Skeletal muscle tissue (tissue), 4 donors: Measurements from ENCODE around the gene KIN. TPM values are rescaled to one million over a fixed set of nuclear protein-coding genes. Genes with fewer than 3 reads are reported as not detected.

Experiments used
- H3K27ac ChIP-seq: one replicate; pipeline ENCODE4 v1.7.0; 2013; ENCODE audit warnings: mild to moderate bottlenecking, low read depth, low read length, inconsistent platforms
- H3K27me3 ChIP-seq, 3 donors: one replicate each; pipeline ENCODE4 v1.7.0; 2013; ENCODE audit warnings: low read length in 3 of 3; ENCODE audit not compliant: control insufficient read depth in 3 of 3, insufficient read depth in 3 of 3
- H3K36me3 ChIP-seq, 3 donors: one replicate each; pipeline ENCODE4 v1.7.0; 2013; ENCODE audit warnings: low read length in 3 of 3; ENCODE audit not compliant: control insufficient read depth in 3 of 3, insufficient read depth in 3 of 3
- H3K4me1 ChIP-seq, 3 donors: one replicate each; pipeline ENCODE4 v1.7.0; 2013; ENCODE audit warnings: low read length in 3 of 3, mild to moderate bottlenecking in 3 of 3; ENCODE audit not compliant: control insufficient read depth in 3 of 3, insufficient read depth in 3 of 3
- H3K4me3 ChIP-seq, 3 donors: one replicate each; pipeline ENCODE4 v1.7.0; 2013; ENCODE audit warnings: low read length in 3 of 3
- H3K9ac ChIP-seq, 3 donors: one replicate each; pipeline ENCODE4 v1.7.0; 2013; ENCODE audit warnings: low read length in 3 of 3, mild to moderate bottlenecking in 3 of 3, moderate library complexity in 2 of 3, low read depth in 1 of 3
- H3K9me3 ChIP-seq, 3 donors: one replicate each; pipeline ENCODE4 v1.7.0; 2013; ENCODE audit warnings: low read length in 3 of 3; ENCODE audit not compliant: control insufficient read depth in 3 of 3
- total RNA-seq: library from RNA; depleted of rRNA; stranded (reverse); fragments of >200 nt; gene quantifications from one replicate; pipeline ENCODE4 v1.2.3, GENCODE V29; 2014
- donor health status: Osteomylitis.

The KIN gene, protein sequence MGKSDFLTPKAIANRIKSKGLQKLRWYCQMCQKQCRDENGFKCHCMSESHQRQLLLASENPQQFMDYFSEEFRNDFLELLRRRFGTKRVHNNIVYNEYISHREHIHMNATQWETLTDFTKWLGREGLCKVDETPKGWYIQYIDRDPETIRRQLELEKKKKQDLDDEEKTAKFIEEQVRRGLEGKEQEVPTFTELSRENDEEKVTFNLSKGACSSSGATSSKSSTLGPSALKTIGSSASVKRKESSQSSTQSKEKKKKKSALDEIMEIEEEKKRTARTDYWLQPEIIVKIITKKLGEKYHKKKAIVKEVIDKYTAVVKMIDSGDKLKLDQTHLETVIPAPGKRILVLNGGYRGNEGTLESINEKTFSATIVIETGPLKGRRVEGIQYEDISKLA
- total RNA-seq, result 8.4 TPM

- no peaks in the 10 kb centered on the region for H3K27me3 ChIP-seq
- H3K9me3 ChIP-seq, result no peaks in the 10 kb centered on the region
- peak within 1 kb of the TSS; percentile 92 for H3K27ac ChIP-seq
- peaks cover 26 to 46% (median 27%) of the 10 kb centered on the region in 3 donors for H3K4me1 ChIP-seq
- peak within 1 kb of the TSS; percentile 93 to 99 (median 97) for H3K9ac ChIP-seq
- H3K36me3 ChIP-seq, result peaks cover 0 to 6% (median 0%) of the 10 kb centered on the region in 3 donors
- peak within 1 kb of the TSS; percentile 97 to 99 (median 98) for H3K4me3 ChIP-seq
These were observed at the start of gene KIN, which contains the start of gene ATP5F1C for GRCh38 chr10:7787857-7788638. KIN (minus strand) TSS chr10:7787993; CDS start chr10:7787933, 60 bp downstream. ATP5F1C (plus strand) TSS chr10:7788177; CDS start chr10:7788208, 31 bp downstream.

GRCh38 chr10:7836571-7836970, 48.8 kb upstream of the KIN start:
- H3K4me1 ChIP-seq, result peaks cover 0 to 2% (median 0%) of the 10 kb centered on the region in 3 donors

GRCh38 chr10:7834262-7834661, 46.5 kb upstream of the KIN start:
- H3K9me3 ChIP-seq, result no peaks in the 10 kb centered on the region
- no peak overlapping the region for H3K27ac ChIP-seq
- H3K4me1 ChIP-seq, result peaks cover 0 to 6% (median 4%) of the 10 kb centered on the region in 3 donors
- H3K36me3 ChIP-seq, result no peaks in the 10 kb centered on the region
- H3K9ac ChIP-seq, result no peak overlapping the region
- H3K4me3 ChIP-seq, result no peak overlapping the region
- no peaks in the 10 kb centered on the region for H3K27me3 ChIP-seq

More at GRCh38 chr10:7836571-7836970, 48.8 kb upstream of the KIN start:
- no peak overlapping the region for H3K27ac ChIP-seq
- H3K4me3 ChIP-seq, result no peak overlapping the region
- H3K9me3 ChIP-seq, result no peaks in the 10 kb centered on the region
- no peaks in the 10 kb centered on the region for H3K27me3 ChIP-seq
- no peaks in the 10 kb centered on the region for H3K36me3 ChIP-seq
- H3K9ac ChIP-seq, result no peak overlapping the region

GRCh38 chr10:7833210-7833609, 45.4 kb upstream of the KIN start:
- H3K36me3 ChIP-seq, result no peaks in the 10 kb centered on the region

DNA sequence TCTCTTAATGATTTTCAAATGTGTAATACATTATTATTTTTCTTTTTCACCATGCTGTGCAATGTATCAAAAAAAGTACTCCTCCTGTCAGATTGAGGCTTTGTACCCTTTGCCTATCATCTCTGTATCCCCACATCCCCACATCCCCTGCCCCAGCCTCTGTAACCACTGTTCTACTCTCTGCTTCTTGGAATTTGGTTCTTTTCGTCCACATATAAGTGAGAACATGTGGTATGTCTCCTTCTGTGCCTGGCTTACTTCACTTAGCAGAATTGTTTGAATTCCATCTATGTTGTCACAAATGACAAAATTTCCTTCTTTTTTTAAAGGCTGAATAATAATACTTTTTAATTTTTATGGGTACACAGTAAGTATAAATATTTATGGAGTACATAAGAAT, 44.3 kb upstream of the KIN start:
- no peak overlapping the region for H3K9ac ChIP-seq
- peaks cover 0 to 6% (median 4%) of the 10 kb centered on the region in 3 donors for H3K4me1 ChIP-seq
- H3K27me3 ChIP-seq, result no peaks in the 10 kb centered on the region
- no peaks in the 10 kb centered on the region for H3K9me3 ChIP-seq
- H3K27ac ChIP-seq, result no peak overlapping the region
- no peaks in the 10 kb centered on the region for H3K36me3 ChIP-seq
- no peak overlapping the region for H3K4me3 ChIP-seq

More at GRCh38 chr10:7833210-7833609, 45.4 kb upstream of the KIN start:
- Histone ChIP-seq H3K4me3 (no peak overlapping the region), H3K27ac (no peak overlapping the region), H3K9ac (no peak overlapping the region), H3K4me1 (peaks cover 0 to 6% (median 4%) of the 10 kb centered on the region in 3 donors), H3K9me3 (no peaks in the 10 kb centered on the region), H3K27me3 (no peaks in the 10 kb centered on the region)

GRCh38 chr10:7829289-7829834, 41.6 kb upstream of the KIN start:
- H3K4me1 ChIP-seq, result peaks cover 0 to 6% (median 4%) of the 10 kb centered on the region in 3 donors
- no peak overlapping the region for H3K9ac ChIP-seq
- no peak overlapping the region for H3K27ac ChIP-seq
- H3K36me3 ChIP-seq, result peaks cover 0 to 16% (median 12%) of the 10 kb centered on the region in 3 donors
- H3K9me3 ChIP-seq, result no peaks in the 10 kb centered on the region
- H3K27me3 ChIP-seq, result no peaks in the 10 kb centered on the region
- H3K4me3 ChIP-seq, result no peak overlapping the region

DNA sequence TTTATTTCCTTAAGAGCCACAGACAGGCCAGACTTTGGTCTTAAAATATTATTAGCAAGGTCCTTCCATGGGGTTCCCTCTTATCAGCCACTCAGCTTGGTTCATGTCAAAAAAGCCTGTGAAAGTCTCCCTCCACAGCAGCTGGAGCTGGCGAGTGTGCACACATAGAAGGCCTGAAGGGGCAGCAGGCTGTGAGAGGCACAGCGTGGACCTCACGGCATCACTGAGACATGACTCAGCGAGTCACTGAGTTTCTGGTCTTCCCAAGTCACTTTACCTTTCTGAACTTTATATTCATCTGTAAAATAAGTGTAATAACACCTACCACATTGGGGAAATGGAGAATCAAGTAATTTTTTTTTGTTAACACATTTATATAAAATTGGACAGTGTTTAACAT, 39.2 kb upstream of the KIN start:
- Histone ChIP-seq H3K27ac (no peak overlapping the region), H3K36me3 (peaks cover 0 to 18% (median 15%) of the 10 kb centered on the region in 3 donors), H3K9ac (no peak overlapping the region)

DNA sequence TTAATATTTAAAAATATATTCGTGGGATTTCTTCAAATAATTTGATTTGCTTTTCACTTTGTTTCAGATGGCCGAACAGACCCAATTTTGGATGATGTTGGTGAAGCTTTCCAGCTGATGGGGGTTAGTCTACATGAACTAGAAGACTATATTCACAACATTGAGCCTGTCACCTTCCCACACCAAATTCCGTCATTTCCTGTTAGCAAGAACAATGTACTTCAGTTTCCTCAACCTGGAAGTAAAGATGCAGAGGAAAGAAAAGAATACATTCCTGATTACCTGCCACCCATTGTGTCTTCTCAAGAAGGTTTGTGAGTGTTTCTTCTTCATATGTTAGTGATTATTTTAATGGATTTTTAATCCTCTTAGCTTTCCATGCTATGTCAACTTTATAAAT, 36.5 kb upstream of the KIN start:
- no peak overlapping the region for H3K9ac ChIP-seq
- peaks cover 0 to 18% (median 15%) of the 10 kb centered on the region in 3 donors for H3K36me3 ChIP-seq
- no peak overlapping the region for H3K4me3 ChIP-seq
- H3K9me3 ChIP-seq, result no peaks in the 10 kb centered on the region
- no peaks in the 10 kb centered on the region for H3K27me3 ChIP-seq
- H3K27ac ChIP-seq, result no peak overlapping the region
- peaks cover 10 to 20% (median 11%) of the 10 kb centered on the region in 3 donors for H3K4me1 ChIP-seq

More for the DNA sequence above, 39.2 kb upstream of the KIN start:
- H3K9me3 ChIP-seq, result no peaks in the 10 kb centered on the region
- no peak overlapping the region for H3K4me3 ChIP-seq
- no peaks in the 10 kb centered on the region for H3K27me3 ChIP-seq
- peaks cover under 1 to 4% (median 4%) of the 10 kb centered on the region in 3 donors for H3K4me1 ChIP-seq

DNA sequence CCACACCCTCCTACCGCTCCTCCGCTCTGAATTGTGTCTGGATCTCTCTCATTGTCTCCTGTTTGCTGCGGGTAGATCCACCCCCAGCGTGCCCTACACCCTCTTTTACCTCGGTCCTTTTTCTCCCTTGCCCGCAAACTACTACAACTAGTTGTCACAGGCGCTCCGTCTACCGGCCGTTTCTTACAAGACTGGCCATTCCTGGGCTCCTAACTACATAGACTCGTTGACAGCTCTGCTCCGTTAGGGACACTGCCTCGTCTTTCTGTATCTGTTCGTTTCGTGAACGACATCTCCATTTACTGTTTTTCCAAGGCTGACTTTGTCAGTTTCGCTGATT, 31.3 kb upstream of the KIN start:
- peak overlapping the region; percentile 87 to 95 (median 92) for H3K9ac ChIP-seq

More for the DNA sequence above, 31.3 kb upstream of the KIN start:
- Histone ChIP-seq H3K4me3 (peak overlapping the region; percentile 95 to 98 (median 98)), H3K27ac (peak overlapping the region; percentile 61), H3K4me1 (peaks cover 14 to 34% (median 18%) of the 10 kb centered on the region in 3 donors), H3K36me3 (peaks cover 0 to 7% (median 0%) of the 10 kb centered on the region in 3 donors), H3K9me3 (no peaks in the 10 kb centered on the region), H3K27me3 (peaks cover 0 to 8% (median 6%) of the 10 kb centered on the region in 3 donors)
